GM18526 (cell line): ENCODE data around the gene EHD4.

ENCODE experiments used
- POLR2A ChIP-seq: IDR thresholded peaks from 3 replicates; pipeline ENCODE4 v1.6.1; 2011; ENCODE audit not compliant: insufficient read length; ENCODE audit errors: extremely low read depth

The EHD4 gene

GRCh38 chr15:41872166-41872747 lies 100.1 kb downstream of the EHD4 start:
- TF ChIP-seq POLR2A: no peak

GRCh38 chr15:41871175-41871905 lies 101.0 kb downstream of the EHD4 start:
- TF ChIP-seq POLR2A: no peak

GRCh38 chr15:41870689-41871081 lies 101.7 kb downstream of the EHD4 start:
- TF ChIP-seq POLR2A: no peak

- TF ChIP-seq POLR2A: no peak
Measured at GRCh38 chr15:41869770-41870688, 102.3 kb downstream of the EHD4 start.

- no peak for TF ChIP-seq POLR2A
Measured at GRCh38 chr15:41868321-41868720, 104.0 kb downstream of the EHD4 start.

DNA sequence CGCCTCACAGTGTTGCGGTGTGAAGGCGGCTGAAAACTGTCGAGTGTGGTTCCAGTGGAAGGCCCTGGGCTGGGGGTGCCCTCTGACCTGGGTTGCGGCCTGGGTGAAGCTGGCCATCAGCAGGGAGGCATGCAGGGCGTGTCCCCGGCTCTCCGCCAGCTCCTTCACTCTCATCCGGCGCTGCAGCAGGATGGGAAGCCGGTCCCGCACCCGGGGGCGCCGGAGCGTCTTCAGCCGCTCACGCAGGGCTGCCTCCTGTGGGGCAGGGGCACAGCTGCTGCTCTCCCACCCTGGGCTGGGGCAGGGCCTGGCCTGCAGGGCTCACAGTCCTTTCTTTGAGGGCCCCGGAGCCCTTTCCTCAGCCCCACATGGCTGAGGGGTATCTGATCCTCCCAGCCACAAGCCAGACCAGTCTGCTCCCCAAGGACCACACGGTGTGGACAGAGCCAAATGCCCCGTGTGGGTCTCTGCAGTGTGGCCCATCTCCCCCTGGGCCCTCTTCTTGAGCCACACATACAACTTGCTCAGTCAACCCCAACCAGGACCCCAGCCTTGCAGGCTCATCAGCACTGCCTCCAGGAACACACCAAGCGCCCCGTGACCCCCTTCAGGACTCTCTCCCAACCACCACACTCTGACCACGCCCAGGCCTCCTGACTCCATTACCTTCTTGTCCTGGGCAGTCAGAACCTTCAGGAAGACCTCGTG lies 105.3 kb downstream of the EHD4 start:
- no peak for TF ChIP-seq POLR2A

GRCh38 chr15:41866263-41866703 lies 106.1 kb downstream of the EHD4 start:
- TF ChIP-seq POLR2A: no peak

GRCh38 chr15:41865490-41866055 lies 106.8 kb downstream of the EHD4 start:
- no peak for TF ChIP-seq POLR2A

- no peak for TF ChIP-seq POLR2A
Measured at GRCh38 chr15:41862515-41863116, 109.7 kb downstream of the EHD4 start.

DNA sequence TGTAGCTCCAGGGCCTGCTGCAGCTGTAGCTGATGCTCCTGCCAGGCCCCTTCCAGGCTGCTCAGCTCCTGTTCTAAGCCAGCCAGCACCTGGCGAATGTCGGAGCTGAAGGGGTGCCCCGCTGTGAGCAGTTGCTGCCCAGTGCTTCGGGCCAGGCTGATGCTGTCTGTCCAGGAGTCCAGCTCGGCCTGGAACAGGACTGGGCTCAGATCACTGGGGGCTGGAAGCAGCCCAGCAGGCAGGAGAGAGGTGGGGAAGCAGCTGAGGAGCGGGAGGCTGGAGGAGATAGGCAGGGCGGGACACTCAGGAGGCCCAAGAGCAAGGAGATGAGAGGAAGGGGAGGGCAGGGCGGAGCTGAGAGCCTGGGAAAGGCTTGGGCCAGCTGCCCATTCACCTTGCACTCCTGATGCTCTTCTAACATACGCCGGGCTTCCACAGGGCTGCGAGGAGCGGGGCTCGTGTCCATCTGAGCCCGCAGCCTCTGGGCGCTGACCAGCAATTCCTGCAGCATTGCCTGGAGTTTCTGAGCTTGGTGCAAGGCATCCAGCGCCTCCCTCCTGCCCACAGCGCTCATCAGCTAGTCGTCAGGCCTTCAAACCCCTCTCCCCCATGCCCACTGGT lies 110.5 kb downstream of the EHD4 start:
- TF ChIP-seq POLR2A: no peak

DNA sequence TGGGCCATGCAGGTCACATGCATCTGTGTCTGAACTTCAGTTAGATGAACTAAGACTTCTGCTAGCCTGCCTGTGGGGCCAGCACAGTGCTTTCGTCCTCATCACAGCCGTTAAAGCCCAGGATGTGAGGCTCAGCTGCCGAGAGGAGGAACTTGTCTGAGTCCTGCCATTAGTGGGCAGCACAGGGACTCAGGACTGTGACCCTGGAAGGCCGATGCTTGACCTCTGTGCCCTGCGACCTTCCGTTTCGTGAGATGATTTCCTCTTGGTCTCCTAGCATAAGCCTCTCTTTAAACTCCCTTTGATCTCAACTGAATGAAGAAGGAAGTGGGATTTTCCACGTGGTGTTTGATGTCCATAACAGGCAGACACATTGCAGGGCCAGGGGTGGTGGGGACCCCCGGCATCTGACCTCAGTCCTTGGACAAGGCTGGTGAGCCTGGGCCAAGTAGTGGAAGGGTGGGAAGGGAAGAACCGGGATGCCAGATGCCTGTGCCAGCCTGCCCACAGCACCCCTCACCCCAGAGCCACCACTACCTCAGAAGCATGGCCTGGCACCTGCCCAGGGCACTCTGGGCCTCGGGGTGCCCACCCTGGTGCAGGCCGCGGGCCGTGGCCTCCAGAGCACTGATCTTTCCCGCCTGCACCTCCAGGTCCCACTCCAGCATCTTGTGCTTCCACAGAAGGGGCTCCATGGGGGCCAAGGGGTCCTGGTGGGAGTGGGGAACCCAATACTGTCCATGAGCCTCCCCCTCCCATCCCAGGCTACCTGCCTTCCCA lies 112.1 kb downstream of the EHD4 start:
- TF ChIP-seq POLR2A: no peak

DNA sequence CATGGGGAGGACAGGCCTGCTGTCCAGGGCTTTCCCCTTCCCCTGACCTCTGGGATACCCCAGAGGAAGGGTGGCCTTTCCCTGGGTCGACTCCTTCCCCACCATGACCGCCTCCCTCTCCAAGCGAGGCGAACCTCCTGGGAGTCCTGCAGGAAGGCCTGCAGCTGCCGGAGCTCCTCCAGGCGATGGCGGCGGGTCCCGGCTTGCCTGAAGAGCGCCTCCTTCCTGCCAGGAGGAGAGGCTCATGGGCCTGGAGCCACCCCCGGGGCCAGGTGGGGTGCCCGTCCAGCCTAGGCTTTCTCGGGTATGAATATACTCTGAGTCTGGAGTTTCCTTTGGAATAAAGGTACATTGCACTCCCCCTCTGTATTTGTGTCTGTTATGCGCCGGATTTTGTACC lies 113.6 kb downstream of the EHD4 start:
- TF ChIP-seq POLR2A: no peak

- no peak for TF ChIP-seq POLR2A
Measured at GRCh38 chr15:41857316-41857715, 115.0 kb downstream of the EHD4 start.
